ENCODE measurements around the gene RXYLT1.
"Not testable (repeated sequence)": the region's sequence is repeated elsewhere in the genome, so short reads cannot be mapped to it uniquely, and the experiment has no call there.

Gene RXYLT1, protein sequence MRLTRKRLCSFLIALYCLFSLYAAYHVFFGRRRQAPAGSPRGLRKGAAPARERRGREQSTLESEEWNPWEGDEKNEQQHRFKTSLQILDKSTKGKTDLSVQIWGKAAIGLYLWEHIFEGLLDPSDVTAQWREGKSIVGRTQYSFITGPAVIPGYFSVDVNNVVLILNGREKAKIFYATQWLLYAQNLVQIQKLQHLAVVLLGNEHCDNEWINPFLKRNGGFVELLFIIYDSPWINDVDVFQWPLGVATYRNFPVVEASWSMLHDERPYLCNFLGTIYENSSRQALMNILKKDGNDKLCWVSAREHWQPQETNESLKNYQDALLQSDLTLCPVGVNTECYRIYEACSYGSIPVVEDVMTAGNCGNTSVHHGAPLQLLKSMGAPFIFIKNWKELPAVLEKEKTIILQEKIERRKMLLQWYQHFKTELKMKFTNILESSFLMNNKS

DNA sequence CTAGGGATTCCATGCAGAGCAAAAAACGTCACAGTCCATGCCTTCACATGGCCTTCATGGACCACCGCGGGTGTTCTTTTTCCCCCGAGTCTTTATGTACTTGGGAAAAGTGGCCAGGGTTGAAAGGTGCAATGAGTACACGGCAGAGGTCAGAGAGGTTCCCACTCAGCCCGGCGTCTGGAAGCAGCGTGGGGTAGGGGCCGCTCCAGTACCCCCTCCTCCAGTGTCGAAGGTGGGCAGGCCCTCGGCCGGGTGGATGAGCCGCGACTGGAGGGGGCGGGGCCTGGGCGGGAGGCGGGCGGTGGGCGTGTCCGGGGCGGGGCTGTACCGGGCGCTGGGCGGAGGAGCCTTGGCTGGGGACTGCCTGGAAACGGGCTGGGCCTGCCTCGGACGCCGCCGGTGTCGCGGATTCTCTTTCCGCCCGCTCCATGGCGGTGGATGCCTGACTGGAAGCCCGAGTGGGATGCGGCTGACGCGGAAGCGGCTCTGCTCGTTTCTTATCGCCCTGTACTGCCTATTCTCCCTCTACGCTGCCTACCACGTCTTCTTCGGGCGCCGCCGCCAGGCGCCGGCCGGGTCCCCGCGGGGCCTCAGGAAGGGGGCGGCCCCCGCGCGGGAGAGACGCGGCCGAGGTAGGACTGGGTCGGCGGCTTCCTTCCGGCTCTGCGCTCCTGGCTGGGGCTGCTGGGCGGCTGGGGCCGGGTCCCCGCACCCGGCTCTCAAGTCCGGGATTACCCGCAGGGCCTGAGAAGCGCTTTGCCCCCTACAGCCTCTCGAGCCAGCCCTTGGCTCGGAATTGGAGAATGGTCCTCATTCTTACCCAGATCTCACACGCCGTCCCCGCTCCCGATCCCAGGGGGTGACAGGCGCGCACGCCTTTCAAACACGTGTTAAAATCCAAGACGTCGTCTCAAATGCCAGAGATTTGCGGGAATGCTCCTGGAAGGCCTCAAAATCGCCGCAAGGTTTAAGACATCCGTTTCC, at the start of gene RXYLT1:
Gene RXYLT1 (plus strand): TSS at position 412 of the 984 bp plus-strand sequence. CDS start 52 bp downstream, at position 464.
- DNase-seq (ENCODE audit: low read depth in 2 of 2), result peak; percentile 79 to 82

DNA sequence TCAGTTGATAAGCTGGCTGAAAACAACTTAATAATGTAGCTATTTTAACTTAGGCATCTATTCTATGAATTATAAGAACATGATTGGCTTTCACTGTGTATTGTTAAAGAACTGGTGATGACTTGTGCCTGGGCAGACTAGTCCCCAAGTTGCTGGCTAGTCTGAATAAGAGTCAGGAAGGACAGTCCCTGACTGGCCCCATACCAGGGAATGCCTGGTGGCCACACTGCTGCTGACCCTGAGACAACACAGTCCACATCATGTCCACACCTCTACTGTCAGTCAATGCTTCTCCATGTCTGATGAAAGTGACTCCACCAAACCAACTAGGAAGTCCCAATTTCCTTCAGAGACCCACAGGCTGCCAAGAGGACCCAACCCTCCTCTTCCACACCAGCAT, 46.9 kb upstream of the RXYLT1 start:
- DNase-seq (ENCODE audit: low read depth in 2 of 2), result not testable (repeated sequence)

DNA sequence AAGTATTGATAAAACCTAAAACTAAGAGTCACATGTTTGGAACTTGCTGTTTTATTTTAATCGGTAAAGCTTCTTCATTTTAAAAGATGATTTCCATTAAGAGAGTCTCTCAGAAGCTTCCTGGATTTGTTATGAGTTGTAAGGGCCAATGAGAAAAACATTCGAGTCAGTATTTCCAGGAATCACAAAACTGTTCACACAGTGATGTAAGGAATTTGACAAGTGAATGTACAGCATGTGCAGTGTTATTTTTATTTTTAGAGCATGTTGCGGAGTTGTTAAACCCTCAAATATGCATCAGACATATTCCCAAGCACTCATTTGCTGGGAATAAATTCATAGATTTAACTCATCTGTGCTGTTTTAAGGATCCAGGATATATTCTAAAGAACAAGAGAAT, 46.1 kb upstream of the RXYLT1 start:
- not testable (repeated sequence) for DNase-seq (ENCODE audit: low read depth in 2 of 2)

DNA sequence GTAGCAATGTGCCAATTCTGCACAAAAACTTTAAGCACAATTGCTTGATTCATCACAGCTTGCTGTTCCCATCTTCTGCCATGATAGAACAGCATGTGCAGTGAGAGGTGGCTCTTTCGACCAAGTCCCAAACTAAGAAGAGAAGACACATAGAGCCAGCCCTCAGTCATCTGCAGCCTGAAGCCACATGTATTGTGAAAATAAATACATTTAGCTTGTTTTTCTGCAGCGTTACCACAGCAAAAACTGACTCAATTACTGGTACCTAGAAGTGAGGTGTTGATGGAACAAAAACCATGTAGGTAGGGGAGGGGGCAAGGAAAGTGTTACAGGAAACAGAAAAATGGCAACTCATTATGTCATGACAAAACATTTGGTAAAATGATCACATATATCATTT, 39.2 kb upstream of the RXYLT1 start:
- not testable (repeated sequence) for DNase-seq (ENCODE audit: low read depth in 2 of 2)

DNA sequence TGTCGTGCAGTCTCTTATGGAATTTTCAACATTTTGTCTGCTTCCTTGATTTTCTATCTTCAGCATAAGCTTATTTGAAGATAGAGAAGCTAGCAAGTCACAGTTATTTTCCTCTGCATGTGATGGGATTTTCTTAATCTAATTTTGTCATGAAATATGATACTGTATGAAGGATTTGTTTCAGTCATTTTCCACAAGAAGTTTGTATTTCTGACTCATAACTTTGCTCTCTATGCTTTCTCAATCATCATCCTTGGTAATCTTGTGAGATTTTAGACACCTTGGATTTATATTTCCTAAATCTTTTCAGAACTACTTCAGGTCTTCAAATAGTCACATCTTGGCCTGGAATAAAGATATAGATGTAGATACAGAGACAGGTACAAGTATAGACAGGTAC, 38.3 kb upstream of the RXYLT1 start:
- not testable (repeated sequence) for DNase-seq (ENCODE audit: low read depth in 2 of 2)

DNA sequence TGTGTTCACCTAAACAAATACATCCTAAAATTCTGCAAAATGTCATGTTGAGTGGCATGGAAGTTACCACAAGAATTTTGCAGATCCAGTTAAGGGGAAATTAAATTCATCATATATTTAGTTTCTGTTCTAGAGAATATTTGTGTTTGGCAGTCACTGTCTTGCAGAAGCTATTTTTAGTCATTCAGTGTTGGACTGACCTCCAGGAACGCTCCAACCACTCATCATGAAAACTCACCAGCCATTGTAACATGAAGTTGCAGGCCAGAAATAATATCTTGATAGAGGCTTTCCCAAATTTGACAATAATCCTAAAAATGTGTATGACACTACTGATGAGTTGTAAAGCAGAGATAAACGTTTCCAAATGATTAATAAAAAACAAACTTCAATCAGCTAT, 35.6 kb upstream of the RXYLT1 start:
- DNase-seq (ENCODE audit: low read depth in 2 of 2), result not testable (repeated sequence)

DNA sequence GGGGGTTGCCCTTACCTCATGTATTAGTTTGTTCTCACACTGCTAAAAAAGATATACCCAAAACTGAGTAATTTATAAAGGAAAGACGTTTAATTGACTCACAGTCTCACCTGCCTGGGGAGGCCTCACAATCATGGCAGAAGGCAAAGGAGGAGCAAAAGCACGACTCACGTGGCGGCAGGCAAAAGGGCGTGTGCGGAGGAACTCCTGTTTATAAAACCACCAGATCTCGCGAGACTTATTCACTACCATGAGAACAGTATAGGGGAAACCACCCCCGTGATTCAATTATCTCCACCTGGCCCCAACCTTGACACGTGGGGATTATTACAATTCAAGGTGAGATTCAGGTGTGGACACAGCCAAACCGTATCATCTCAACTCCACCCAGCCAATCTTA, 33.2 kb upstream of the RXYLT1 start:
- not testable (repeated sequence) for DNase-seq (ENCODE audit: low read depth in 2 of 2)

DNA sequence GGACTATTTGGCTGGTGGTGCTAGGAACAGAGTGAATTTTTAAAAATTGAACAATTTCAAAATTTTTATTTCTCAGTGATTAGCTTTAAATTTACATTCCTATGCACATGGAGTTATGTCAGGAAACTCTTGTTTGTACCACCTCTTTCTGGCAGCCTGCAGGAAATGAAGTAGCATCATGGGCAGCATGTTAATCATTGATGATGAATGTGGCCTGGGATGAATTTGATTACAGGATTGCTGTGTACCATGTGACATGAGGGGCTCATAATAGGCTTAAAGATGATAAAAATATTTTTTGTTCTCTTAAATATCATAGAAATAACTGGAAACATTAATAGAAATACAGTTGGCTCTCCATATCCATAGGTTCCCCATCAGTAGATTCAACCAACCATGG, 32.6 kb upstream of the RXYLT1 start:
- not testable (repeated sequence) for DNase-seq (ENCODE audit: low read depth in 2 of 2)

DNA sequence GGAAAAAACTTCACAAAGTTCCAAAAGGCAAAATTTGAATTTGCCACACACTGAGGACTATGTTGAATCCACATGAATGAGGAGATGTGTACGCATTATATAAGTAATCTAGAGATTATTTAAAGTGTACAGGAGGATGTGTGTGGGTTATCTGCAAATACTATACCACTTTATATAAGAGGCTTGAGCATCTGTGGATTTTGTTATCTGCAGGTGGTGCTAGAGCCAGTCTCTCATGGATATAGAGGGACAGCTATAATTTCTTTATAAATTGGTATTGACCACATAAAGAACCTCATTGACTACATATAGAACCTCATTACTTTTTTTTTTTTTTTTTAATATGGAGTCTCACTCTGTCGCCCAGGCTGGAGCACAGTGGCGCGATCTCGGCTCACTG, 32.2 kb upstream of the RXYLT1 start:
- no peak for DNase-seq (ENCODE audit: low read depth in 2 of 2)

DNA sequence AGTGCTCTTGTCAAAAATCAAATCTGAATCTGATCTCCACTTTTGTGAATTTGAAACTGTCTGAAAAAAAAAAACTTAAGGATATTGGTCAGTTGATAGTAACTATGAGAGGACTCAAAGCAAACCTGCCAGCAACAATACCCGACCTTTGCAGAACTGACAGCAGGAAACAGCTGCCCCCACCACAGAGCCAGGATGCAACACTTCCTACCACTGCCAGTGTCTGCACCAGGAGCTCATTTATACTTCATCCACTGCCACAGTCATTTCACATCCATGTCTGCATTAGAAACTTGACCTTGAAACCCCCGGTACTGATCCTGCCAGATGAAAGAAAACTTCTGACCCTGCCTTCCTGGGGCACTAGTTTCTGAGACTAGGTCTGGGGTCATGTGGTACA, 27.4 kb upstream of the RXYLT1 start:
- no peak for DNase-seq (ENCODE audit: low read depth in 2 of 2)

DNA sequence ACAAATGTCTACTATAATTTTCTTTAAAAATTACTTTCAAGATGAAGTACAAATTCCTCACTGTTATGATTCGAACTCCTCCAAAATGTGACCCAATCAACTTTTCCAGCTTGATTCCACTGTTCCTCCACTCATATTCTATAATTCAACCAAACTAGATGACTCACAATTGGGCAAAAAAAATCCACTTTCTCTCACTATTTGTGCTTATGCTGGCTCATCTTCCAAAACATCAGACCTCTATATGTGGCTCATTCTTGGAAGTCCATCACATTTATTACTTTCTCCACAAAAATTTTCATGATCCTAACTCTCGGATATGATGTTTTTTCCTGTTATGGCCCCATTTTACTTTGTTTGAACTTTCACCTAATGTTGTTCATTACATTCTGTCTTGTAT, 26.9 kb upstream of the RXYLT1 start:
- no peak for DNase-seq (ENCODE audit: low read depth in 2 of 2)

DNA sequence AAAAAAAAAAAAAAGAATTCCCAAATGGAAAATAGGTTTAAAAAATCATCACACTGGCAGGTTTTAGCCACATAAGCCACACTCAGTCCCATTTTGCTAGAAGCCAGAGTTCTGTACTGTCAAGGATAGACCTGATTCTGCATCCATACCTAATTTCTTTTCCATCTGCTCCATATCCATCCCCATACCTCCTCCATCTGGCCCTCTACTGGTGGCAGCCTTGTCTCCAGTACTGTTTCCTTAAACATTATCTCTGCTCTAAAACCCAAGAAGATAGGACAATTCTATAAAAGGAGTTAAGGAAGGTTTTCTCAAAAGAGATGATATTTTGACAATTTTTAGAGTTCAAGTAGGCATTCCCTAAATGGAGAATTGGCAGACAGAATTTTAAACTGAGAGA, 26.0 kb upstream of the RXYLT1 start:
- DNase-seq (ENCODE audit: low read depth in 2 of 2), result no peak

DNA sequence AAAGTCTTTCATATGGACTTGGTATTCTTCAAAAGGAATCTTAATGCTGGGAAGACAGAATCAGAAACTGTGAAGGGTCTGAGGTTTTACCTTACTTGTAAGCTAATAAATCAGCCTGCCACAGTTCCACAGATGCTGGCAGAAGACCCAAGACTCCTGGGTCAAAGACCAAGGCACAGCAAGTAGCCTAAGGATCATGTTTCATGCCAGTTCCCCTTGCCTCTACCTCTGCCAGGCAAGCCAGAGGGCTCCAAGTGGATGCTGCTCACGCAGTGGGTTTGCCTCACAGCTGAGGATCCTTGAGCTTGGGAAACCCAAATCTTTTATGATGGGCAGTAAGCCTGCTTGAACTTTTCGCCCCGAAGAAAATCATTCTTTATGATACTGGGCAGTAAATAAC, 15.2 kb upstream of the RXYLT1 start:
- DNase-seq (ENCODE audit: low read depth in 2 of 2), result no peak

DNA sequence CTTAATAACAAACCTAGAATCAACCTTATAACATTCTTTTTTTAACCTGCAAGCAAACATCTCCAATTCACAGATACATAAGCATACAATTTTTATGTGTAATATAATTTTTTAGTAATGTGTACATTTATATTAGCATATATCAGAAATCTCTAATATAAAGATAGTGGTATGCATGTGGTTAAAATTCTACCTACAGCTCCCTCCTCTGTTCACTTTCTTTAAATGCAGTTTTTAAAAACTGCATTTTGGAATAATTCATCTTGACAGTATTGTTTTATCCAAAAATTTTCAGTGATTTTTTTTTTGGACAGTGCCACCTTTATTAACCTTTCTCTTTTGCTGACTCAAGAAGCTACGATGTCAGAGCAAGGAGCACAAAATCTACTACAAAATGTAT, 13.2 kb upstream of the RXYLT1 start:
- no peak for DNase-seq (ENCODE audit: low read depth in 2 of 2)

DNA sequence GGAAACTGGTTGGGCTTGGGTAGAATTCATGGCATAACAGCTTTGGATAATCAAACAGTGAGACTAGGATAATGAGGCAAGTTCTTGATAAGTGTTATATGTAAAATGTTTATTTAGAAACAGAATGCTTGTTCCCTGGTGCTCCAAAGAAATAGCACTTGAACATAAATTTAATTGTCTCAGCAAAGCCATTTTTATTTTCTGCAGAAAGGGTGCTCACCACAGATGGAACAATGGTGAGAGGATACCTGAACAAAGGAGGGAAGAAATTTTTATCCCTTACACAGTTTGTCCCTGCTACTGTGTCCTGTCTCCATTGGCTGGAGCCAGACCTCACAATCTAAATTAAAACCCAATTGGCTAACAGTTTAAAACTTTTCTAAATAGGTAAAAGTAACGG, 9.3 kb upstream of the RXYLT1 start:
- DNase-seq (ENCODE audit: low read depth in 2 of 2), result no peak

DNA sequence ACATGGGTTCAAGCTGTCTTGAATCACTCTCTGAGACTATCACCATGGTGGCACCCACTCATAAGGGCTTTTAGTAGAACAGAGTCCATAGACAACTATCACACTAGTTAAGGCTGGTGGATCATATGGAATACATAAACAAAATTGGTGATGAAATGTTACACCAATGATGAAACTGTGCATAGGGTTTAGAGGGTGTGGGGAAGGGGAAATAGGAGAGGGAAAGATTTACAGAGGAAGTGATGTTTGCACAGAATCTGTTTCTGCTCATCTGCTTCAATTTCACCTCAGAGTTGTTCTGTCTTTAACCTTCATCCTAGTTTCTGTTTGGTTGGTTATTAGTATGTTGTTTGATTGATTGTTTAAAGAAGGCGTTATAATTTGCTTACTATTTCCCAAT, 2.4 kb upstream of the RXYLT1 start:
- no peak for DNase-seq (ENCODE audit: low read depth in 2 of 2)

DNA sequence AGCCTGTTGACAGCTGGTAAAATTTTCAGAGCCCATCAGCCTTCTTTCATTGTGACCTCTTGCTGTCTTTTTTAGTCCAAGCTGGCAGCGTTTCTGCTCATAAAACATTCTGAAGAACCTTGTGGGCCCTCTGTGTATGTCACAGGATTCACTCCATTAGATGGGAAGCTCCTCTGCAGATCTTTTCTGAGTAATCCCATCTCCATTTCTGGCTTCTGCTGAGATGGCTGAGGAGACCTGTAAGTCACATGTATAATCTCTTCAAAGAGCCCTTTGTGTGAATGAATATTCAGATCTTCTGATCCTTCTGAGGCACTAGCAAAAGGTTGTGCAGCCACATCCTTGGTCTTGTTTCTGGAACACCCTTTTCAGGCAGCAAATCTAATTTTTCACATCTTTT, 2.8 kb downstream of the RXYLT1 start:
- DNase-seq (ENCODE audit: low read depth in 2 of 2), result no peak

DNA sequence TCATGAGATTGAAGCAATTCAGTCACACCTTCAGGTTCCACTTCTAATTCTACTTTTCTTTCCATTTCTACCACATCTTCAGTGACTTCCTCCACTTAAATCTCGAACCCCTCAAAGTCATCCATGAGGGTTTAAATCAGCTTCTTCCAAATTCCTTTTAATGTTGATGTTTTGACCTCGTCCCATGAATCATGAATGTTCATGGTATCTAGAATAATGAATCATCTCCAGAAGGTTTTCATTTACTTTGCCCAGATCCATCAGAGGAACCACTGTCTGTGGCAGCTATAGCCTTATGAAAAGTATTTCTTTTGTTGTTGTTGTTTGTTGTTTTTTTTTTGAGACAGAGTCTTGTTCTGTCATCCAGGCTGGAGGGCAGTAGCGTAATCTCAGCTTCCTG, 7.6 kb downstream of the RXYLT1 start:
- DNase-seq (ENCODE audit: low read depth in 2 of 2), result no peak

DNA sequence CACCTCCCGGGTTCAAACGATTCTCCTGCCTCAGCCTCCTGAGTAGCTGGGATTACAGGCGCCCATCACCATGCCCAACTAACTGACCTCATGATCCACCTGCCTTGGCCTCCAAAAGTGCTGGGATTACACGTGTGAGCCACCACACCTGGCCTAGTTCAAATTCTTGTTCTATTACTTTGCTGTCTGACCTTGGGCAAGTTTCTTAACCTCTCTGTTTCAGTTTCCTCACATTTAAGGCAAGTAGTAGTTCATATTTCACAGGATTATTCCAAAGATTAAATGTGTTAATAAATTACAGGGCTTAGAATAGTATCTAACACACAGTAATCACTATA, 10.9 kb downstream of the RXYLT1 start:
- DNase-seq (ENCODE audit: low read depth in 2 of 2), result no peak

DNA sequence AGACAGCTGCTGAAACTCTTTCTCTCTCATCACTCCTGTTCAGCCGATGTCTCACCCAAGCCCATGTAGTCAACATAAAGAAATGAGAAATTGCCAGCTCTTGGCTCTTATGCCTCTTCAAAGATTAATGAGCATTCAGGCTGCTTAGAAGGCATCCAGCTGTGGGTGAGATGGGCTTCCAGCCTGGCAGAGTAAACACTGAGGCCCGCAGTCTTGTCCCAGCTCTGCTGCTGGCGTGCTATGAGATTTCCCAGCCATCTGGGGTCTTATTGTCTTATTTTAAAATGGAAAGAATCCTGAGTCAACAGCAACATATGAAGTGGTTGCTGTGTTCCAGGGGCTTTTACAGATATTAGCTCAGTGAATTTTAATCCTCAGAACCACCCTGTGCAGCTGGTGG, 12.6 kb downstream of the RXYLT1 start:
- DNase-seq (ENCODE audit: low read depth in 2 of 2), result no peak

DNA sequence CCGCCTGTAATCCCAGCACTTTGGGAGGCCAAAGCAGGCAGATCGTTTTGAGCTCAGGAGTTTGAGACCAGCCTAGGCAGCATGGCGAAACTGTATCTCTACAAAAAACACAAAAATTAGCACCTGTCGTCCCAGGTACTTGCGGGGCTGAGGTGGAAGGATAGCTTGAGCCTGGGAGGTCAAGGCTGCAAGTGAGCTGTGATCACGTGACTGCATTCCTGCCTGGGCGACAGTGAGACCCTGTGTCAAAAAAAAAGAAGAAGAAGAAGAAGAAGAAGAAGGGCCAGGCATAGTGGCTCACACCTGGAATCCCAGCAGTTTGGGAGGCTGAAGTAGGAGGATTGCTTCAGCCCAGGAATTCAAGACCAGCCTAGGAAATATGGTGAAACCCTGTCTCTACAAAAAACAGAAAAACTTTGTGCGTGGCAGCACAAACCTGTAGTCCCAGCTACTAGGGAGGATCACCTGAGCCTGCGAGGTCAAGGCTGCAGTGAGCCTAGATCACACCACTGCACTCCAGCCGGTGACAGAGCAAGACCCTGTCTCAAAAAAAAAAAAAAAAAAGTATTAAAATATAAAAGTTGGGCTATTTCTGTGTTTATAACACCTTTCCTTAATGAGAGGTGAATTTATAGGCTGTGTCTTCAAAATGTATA, 15.5 kb downstream of the RXYLT1 start:
- DNase-seq (ENCODE audit: low read depth in 2 of 2), result no peak

DNA sequence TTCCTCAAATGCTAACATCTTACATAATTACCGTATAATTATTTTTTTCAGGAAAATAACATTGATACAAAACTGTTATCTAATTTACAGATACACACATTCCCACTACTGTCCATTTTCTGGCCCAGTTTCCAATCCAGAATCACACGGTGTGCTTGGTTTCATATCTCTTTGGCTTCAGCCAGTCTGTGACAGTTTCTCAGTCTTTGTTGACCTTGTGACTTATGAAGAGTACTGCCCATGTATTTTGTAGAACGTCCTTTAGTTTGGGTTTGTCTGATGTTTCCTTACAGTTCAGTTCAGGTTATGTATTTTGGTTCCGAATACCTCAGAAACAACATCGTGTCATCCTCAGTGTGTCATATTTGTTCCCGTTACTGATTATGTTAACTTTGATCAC, 16.2 kb downstream of the RXYLT1 start:
- no peak for DNase-seq (ENCODE audit: low read depth in 2 of 2)

Measured in stimulated activated CD4-positive, alpha-beta T cell treated with anti-CD3 and anti-CD28 coated beads, Interleukin-4, amount 100 ng/mL, for 48 hours (primary cell).